Medulla oblongata (tissue), 1 donor: ENCODE results near the gene MFAP1.
A peak's percentile ranks its signal among the peaks of the same experiment; 100 is the strongest.
"Not testable (repeated sequence)": the region's sequence is repeated elsewhere in the genome, so short reads cannot be mapped to it uniquely, and the experiment has no call there.

ENCODE experiments used
- DNase-seq: peaks from one replicate; pipeline ENCODE4 v3.0.0-alpha.2; 2015; ENCODE audit errors: extremely low spot score

MFAP1 gene

GRCh38 chr15:43824302-43825246, at the start of gene MFAP1:
Gene MFAP1 (minus strand): TSS chr15:43824690. CDS start chr15:43824569, 121 bp downstream.
- peak; percentile 98 for DNase-seq

GRCh38 chr15:43873651-43874050, 49.2 kb upstream of the MFAP1 start:
- no peak for DNase-seq

- peak; percentile 92 for DNase-seq
Observed at GRCh38 chr15:43872416-43873020, 48.0 kb upstream of the MFAP1 start.

- DNase-seq: no peak
Observed at GRCh38 chr15:43871835-43872234, 47.3 kb upstream of the MFAP1 start.

GRCh38 chr15:43868406-43868805, 43.9 kb upstream of the MFAP1 start:
- no peak for DNase-seq

- no peak for DNase-seq
Observed at GRCh38 chr15:43867096-43867495, 42.6 kb upstream of the MFAP1 start.

- DNase-seq: not testable (repeated sequence)
Observed at GRCh38 chr15:43866636-43867035, 42.1 kb upstream of the MFAP1 start.

GRCh38 chr15:43859546-43859945, 35.1 kb upstream of the MFAP1 start:
- DNase-seq: no peak

GRCh38 chr15:43854801-43855200, 30.3 kb upstream of the MFAP1 start:
- no peak for DNase-seq

- DNase-seq: no peak
Observed at GRCh38 chr15:43852607-43853006, 28.1 kb upstream of the MFAP1 start.

- no peak for DNase-seq
Observed at GRCh38 chr15:43851251-43851650, 26.8 kb upstream of the MFAP1 start.

- no peak for DNase-seq
Observed at GRCh38 chr15:43845421-43845820, 20.9 kb upstream of the MFAP1 start.

GRCh38 chr15:43832485-43832884, 8.0 kb upstream of the MFAP1 start:
- DNase-seq: not testable (repeated sequence)

GRCh38 chr15:43831519-43832052, 7.1 kb upstream of the MFAP1 start:
- not testable (repeated sequence) for DNase-seq

GRCh38 chr15:43830691-43831275, 6.3 kb upstream of the MFAP1 start:
- not testable (repeated sequence) for DNase-seq

GRCh38 chr15:43829951-43830540, 5.6 kb upstream of the MFAP1 start:
- DNase-seq: not testable (repeated sequence)

GRCh38 chr15:43828061-43828657, 3.7 kb upstream of the MFAP1 start:
- no peak for DNase-seq

- peak; percentile 65 for DNase-seq
Observed at GRCh38 chr15:43826508-43827341, 2.2 kb upstream of the MFAP1 start, which contains the start of gene WDR76. Gene WDR76 (plus strand): TSS chr15:43827002. CDS start chr15:43827033, 31 bp downstream.

GRCh38 chr15:43826029-43826507, 1.6 kb upstream of the MFAP1 start:
- DNase-seq: no peak

GRCh38 chr15:43825305-43825704, 815 bp upstream of the MFAP1 start:
- DNase-seq: not testable (repeated sequence)
